DND-41 (cell line): ENCODE results near the gene EPHB1.

Experiments used
- EZH2 ChIP-seq: IDR thresholded peaks from 3 replicates; pipeline ENCODE4 v1.6.1; 2012; ENCODE audit warnings: borderline replicate concordance, low read depth, mild to moderate bottlenecking, moderate library complexity, low read length, inconsistent platforms; ENCODE audit not compliant: severe bottlenecking
- TF ChIP-seq, protein P1 (sequence below): IDR thresholded peaks from 2 replicates; pipeline ENCODE4 v1.5.1; 2012; ENCODE audit warnings: borderline replicate concordance, low read length, moderate library complexity, mild to moderate bottlenecking; ENCODE audit not compliant: poor library complexity, severe bottlenecking; ENCODE audit errors: extremely low read depth

DNA sequence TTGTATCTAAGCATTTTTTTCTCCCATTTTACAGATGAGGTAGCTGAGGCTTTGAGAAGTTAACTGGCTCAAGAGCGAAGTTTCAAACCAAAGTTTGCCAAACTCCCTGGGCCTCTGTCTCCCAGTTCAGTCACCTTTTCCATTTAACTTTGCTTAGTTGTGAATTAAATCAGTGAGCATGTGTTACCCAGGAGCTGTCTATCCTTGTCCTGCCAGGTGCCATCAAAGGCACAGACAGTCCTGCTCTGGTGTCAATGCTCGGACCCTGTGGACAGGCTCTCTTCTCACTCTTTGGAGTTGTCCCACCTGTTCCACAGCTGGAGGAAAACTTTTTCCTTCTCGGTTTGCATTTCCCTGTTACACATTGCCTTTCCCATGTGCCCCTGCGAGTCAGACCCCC lies 8.6 kb downstream of the EPHB1 start:
- TF ChIP-seq, protein P1, sequence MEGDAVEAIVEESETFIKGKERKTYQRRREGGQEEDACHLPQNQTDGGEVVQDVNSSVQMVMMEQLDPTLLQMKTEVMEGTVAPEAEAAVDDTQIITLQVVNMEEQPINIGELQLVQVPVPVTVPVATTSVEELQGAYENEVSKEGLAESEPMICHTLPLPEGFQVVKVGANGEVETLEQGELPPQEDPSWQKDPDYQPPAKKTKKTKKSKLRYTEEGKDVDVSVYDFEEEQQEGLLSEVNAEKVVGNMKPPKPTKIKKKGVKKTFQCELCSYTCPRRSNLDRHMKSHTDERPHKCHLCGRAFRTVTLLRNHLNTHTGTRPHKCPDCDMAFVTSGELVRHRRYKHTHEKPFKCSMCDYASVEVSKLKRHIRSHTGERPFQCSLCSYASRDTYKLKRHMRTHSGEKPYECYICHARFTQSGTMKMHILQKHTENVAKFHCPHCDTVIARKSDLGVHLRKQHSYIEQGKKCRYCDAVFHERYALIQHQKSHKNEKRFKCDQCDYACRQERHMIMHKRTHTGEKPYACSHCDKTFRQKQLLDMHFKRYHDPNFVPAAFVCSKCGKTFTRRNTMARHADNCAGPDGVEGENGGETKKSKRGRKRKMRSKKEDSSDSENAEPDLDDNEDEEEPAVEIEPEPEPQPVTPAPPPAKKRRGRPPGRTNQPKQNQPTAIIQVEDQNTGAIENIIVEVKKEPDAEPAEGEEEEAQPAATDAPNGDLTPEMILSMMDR, result no peak
- no peak for TF ChIP-seq EZH2
